Lower leg skin (tissue), 3 donors: ENCODE data around the gene PDE3B.

Experiments
- POLR2A ChIP-seq, 2 donors: fragments of 450-650 bp; IDR thresholded peaks; one replicate each; pipeline ENCODE4 v1.6.1; 2016 to 2017; ENCODE audit warnings: antibody characterized with exemption in 2 of 2, mild to moderate bottlenecking in 1 of 2, moderate library complexity in 1 of 2
- TF ChIP-seq, protein P1 (sequence below), 3 donors: fragments of 450-650 bp; IDR thresholded peaks; one replicate each; pipeline ENCODE4 v1.5.1; 2016; ENCODE audit warnings: antibody characterized with exemption in 3 of 3, mild to moderate bottlenecking in 3 of 3, moderate library complexity in 2 of 3

GRCh38 chr11:14755140-14755539 lies 111.5 kb downstream of the PDE3B start:
- TF ChIP-seq, protein P1, sequence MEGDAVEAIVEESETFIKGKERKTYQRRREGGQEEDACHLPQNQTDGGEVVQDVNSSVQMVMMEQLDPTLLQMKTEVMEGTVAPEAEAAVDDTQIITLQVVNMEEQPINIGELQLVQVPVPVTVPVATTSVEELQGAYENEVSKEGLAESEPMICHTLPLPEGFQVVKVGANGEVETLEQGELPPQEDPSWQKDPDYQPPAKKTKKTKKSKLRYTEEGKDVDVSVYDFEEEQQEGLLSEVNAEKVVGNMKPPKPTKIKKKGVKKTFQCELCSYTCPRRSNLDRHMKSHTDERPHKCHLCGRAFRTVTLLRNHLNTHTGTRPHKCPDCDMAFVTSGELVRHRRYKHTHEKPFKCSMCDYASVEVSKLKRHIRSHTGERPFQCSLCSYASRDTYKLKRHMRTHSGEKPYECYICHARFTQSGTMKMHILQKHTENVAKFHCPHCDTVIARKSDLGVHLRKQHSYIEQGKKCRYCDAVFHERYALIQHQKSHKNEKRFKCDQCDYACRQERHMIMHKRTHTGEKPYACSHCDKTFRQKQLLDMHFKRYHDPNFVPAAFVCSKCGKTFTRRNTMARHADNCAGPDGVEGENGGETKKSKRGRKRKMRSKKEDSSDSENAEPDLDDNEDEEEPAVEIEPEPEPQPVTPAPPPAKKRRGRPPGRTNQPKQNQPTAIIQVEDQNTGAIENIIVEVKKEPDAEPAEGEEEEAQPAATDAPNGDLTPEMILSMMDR (IDR thresholded peaks at IDR 0.05), result no peak
- TF ChIP-seq POLR2A (IDR thresholded peaks at IDR 0.05), result no peak
